Measurements from ENCODE around the gene CCND3. TPM values are rescaled to one million over a fixed set of nuclear protein-coding genes. Genes with fewer than 3 reads are reported as not detected.
A peak's percentile ranks its signal among the peaks of the same experiment; 100 is the strongest.

Gene CCND3
- total and polyA plus RNA-seq, 2 of the 13 experiments (the other 11 are each of a cell fraction or from before 2014, with no cell fraction given) = 4.3 to 7.2 TPM

GRCh38 chr6:41920921-41921711 is 20.5 kb downstream of the CCND3 start, which contains the start of the genes BYSL and MED20 (continued):
- TF ChIP-seq ZNF564 (CRISPR knock-in tag; IDR thresholded peaks at IDR 0.05) (no peak; the same call in 1 of the 2 replicates), ERF (CRISPR knock-in tag; IDR thresholded peaks at IDR 0.05) (peak; percentile 56), AGO1 (IDR thresholded peaks at IDR 0.05; ENCODE audit: low read depth, low read length, poor library complexity, severe bottlenecking) (peak; percentile 83), SKIL (CRISPR knock-in tag; IDR thresholded peaks at IDR 0.05; ENCODE audit: borderline replicate concordance) (no peak), TBL1XR1 (IDR thresholded peaks at IDR 0.05; ENCODE audit: borderline replicate concordance, low read length, partially characterized antibody) (no peak), SMAD1 (CRISPR knock-in tag; IDR thresholded peaks at IDR 0.05; ENCODE audit: borderline replicate concordance, low read depth) (peak; percentile 63; the same call in 1 of the 2 replicates), BATF2 (CRISPR knock-in tag; IDR thresholded peaks at IDR 0.05) (no peak), ZNF530 (CRISPR knock-in tag; IDR thresholded peaks at IDR 0.05; ENCODE audit: low read depth) (no peak), WIZ (CRISPR knock-in tag; IDR thresholded peaks at IDR 0.05) (peak; percentile 71; the same call in 1 of the 2 replicates), MTA3 (CRISPR knock-in tag; IDR thresholded peaks at IDR 0.05) (no peak), YY1 (IDR thresholded peaks at IDR 0.05; ENCODE audit: insufficient read depth, insufficient replicate concordance, low read depth, low read length) (peak; percentile 41), ZUFSP (CRISPR knock-in tag; IDR thresholded peaks at IDR 0.05; ENCODE audit: borderline replicate concordance) (no peak), FOSL2 (CRISPR knock-in tag; IDR thresholded peaks at IDR 0.05) (peak; percentile 47; the same call in 1 of the 2 replicates), ZNF790 (CRISPR knock-in tag; IDR thresholded peaks at IDR 0.05; ENCODE audit: borderline replicate concordance) (no peak), AGO2 (optimal IDR thresholded peaks at IDR 0.05; ENCODE audit: low read depth, low read length) (no peak), MXD4 (CRISPR knock-in tag; IDR thresholded peaks at IDR 0.05) (peak; percentile 97)
- TF ChIP-seq, protein P1, sequence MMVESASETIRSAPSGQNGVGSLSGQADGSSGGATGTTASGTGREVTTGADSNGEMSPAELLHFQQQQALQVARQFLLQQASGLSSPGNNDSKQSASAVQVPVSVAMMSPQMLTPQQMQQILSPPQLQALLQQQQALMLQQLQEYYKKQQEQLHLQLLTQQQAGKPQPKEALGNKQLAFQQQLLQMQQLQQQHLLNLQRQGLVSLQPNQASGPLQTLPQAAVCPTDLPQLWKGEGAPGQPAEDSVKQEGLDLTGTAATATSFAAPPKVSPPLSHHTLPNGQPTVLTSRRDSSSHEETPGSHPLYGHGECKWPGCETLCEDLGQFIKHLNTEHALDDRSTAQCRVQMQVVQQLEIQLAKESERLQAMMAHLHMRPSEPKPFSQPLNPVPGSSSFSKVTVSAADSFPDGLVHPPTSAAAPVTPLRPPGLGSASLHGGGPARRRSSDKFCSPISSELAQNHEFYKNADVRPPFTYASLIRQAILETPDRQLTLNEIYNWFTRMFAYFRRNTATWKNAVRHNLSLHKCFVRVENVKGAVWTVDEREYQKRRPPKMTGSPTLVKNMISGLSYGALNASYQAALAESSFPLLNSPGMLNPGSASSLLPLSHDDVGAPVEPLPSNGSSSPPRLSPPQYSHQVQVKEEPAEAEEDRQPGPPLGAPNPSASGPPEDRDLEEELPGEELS (CRISPR knock-in tag; IDR thresholded peaks at IDR 0.05) = peak; percentile 37; the same call in 1 of the 2 replicates
- TF ChIP-seq, protein P2, sequence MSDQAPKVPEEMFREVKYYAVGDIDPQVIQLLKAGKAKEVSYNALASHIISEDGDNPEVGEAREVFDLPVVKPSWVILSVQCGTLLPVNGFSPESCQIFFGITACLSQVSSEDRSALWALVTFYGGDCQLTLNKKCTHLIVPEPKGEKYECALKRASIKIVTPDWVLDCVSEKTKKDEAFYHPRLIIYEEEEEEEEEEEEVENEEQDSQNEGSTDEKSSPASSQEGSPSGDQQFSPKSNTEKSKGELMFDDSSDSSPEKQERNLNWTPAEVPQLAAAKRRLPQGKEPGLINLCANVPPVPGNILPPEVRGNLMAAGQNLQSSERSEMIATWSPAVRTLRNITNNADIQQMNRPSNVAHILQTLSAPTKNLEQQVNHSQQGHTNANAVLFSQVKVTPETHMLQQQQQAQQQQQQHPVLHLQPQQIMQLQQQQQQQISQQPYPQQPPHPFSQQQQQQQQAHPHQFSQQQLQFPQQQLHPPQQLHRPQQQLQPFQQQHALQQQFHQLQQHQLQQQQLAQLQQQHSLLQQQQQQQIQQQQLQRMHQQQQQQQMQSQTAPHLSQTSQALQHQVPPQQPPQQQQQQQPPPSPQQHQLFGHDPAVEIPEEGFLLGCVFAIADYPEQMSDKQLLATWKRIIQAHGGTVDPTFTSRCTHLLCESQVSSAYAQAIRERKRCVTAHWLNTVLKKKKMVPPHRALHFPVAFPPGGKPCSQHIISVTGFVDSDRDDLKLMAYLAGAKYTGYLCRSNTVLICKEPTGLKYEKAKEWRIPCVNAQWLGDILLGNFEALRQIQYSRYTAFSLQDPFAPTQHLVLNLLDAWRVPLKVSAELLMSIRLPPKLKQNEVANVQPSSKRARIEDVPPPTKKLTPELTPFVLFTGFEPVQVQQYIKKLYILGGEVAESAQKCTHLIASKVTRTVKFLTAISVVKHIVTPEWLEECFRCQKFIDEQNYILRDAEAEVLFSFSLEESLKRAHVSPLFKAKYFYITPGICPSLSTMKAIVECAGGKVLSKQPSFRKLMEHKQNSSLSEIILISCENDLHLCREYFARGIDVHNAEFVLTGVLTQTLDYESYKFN (CRISPR knock-in tag; conservative IDR thresholded peaks at IDR 0.05) = peak; percentile 20; the same call in 1 of the 2 replicates
